ENCODE results near the gene IL34.

- TF ChIP-seq ZNF70 (CRISPR knock-in tag; IDR thresholded peaks at IDR 0.05), result no peak
- TF ChIP-seq TOX (CRISPR knock-in tag; IDR thresholded peaks at IDR 0.05; ENCODE audit: borderline replicate concordance), result no peak
- TF ChIP-seq ZFP30 (CRISPR knock-in tag; IDR thresholded peaks at IDR 0.05), result no peak
- TF ChIP-seq ZNF565 (CRISPR knock-in tag; conservative IDR thresholded peaks at IDR 0.05; ENCODE audit: low read depth), result no peak
Measured at GRCh38 chr16:70696355-70696754, 50.0 kb downstream of the IL34 start.

All from SK-N-SH treated with all-trans-retinoic acid at 6 μM for 48 hours (cell line).